HCT116 (cell line): ENCODE measurements around the gene FMO4. TPM values are rescaled to one million over a fixed set of nuclear protein-coding genes. Genes with fewer than 3 reads are reported as not detected.

Source experiments
- ATAC-seq: fragments of 200-7000 bp; cut with Tn5 transposase; 2 replicates; pipeline ENCODE4 v1.9.1; 2020; ENCODE audit warnings: mild to moderate bottlenecking, moderate library complexity
- BruUV-seq: library from RNA; stranded (reverse); fragments of 400-500 nt; replicated peaks from 2 replicates; lab custom pipeline; 2021; lab: Mats Ljungman, UMichigan
- CTCF ChIA-PET: fragments of 300-600 bp; sonication (Branson Sonifier 250); formaldehyde crosslinking; loops from one replicate; lab custom pipeline; 2021; ENCODE audit warnings: antibody characterized with exemption; lab: Charles Lee
- POLR2A ChIA-PET: fragments of 300-600, 350-600 bp; sonication (Branson Sonifier 250); formaldehyde crosslinking; loops from one replicate; lab custom pipeline; 2021; ENCODE audit warnings: antibody characterized with exemption; lab: Charles Lee
- RAD21 ChIA-PET, 2 experiments: fragments of 300-600 bp; sonication (Branson Sonifier 250); formaldehyde crosslinking; loops; one replicate each; lab custom pipeline; 2023; ENCODE audit warnings: low total read pairs in 2 of 2; ENCODE audit not compliant: uncharacterized antibody in 2 of 2, unreplicated experiment in 2 of 2, low non-redundant PET in 1 of 2; lab: Charles Lee
- DNase-seq: peaks from one replicate; pipeline ENCODE4 v3.0.0-alpha.2; 2010; ENCODE audit warnings: low read depth, low spot score
- H2AFZ ChIP-seq: fragments of 200-600 bp; shearing (Covaris generic), sonication (generic); 2 replicates; pipeline ENCODE4 v1.6.1; 2017; ENCODE audit warnings: low read depth, mixed run types, mixed read lengths, antibody characterized with exemption, low read length; ENCODE audit not compliant: poor library complexity, severe bottlenecking
- H3K27ac ChIP-seq: 2 replicates; pipeline ENCODE4 v1.5.1; 2012; ENCODE audit warnings: low read depth, low read length
- H3K27me3 ChIP-seq: fragments of 200-600 bp; sonication (generic); 2 replicates; pipeline ENCODE4 v1.6.1; 2016; ENCODE audit warnings: mixed run types, low read length, mixed read lengths; ENCODE audit not compliant: insufficient read depth
- H3K36me3 ChIP-seq, 2 experiments: fragments of 200-500 bp in 1 of 2; fragments of 200-600 bp in 1 of 2; sonication (Bioruptor generic) in 1 of 2; sonication (generic) in 1 of 2; 2 replicates each; pipeline versions ENCODE4 v1.5.1 to v1.6.1; 2014 to 2016; ENCODE audit warnings: low read length in 2 of 2, inconsistent platforms in 1 of 2, mixed read lengths in 1 of 2, mixed run types in 1 of 2; ENCODE audit not compliant: insufficient read depth in 2 of 2, control insufficient read depth in 1 of 2
- H3K4me1 ChIP-seq, 2 experiments: fragments of 200-600 bp in 1 of 2; sonication (generic) in 1 of 2; 2 replicates each; pipeline versions ENCODE4 v1.5.1 to v1.6.1; 2012 to 2017; ENCODE audit warnings: low read length in 2 of 2, inconsistent platforms in 1 of 2, mild to moderate bottlenecking in 1 of 2, mixed read lengths in 1 of 2, mixed run types in 1 of 2, moderate library complexity in 1 of 2; ENCODE audit not compliant: insufficient read depth in 2 of 2, control insufficient read depth in 1 of 2
- H3K4me2 ChIP-seq: fragments of 200-600 bp; sonication (generic); 2 replicates; pipeline ENCODE4 v1.6.1; 2017; ENCODE audit warnings: mixed run types, low read length, mixed read lengths
- H3K4me3 ChIP-seq, 2 experiments: fragments of 200-600 bp in 1 of 2; sonication (generic) in 1 of 2; replicated peaks in 1 of 2; 2 replicates each; pipeline ENCODE4 v1.5.1; 2011 to 2016; ENCODE audit warnings: low read length in 2 of 2, control low read depth in 1 of 2, low read depth in 1 of 2, mild to moderate bottlenecking in 1 of 2, mixed read lengths in 1 of 2, mixed run types in 1 of 2
- H3K79me2 ChIP-seq: fragments of 200-600 bp; sonication (generic); 2 replicates; pipeline ENCODE4 v1.6.1; 2017; ENCODE audit warnings: mild to moderate bottlenecking, mixed run types, low read length, moderate library complexity, mixed read lengths; ENCODE audit not compliant: insufficient read depth
- H3K9ac ChIP-seq: fragments of 200-600 bp; sonication (generic); 2 replicates; pipeline ENCODE4 v1.6.1; 2016; ENCODE audit warnings: low read length, mixed read lengths
- H3K9me2 ChIP-seq: fragments of 200-600 bp; sonication (generic), shearing (Covaris generic); 2 replicates; pipeline ENCODE4 v1.6.1; 2017; ENCODE audit warnings: mixed run types, mild to moderate bottlenecking, moderate library complexity; ENCODE audit not compliant: insufficient read depth
- H3K9me3 ChIP-seq, 2 experiments: fragments of 200-500 bp in 1 of 2; fragments of 200-600 bp in 1 of 2; sonication (Bioruptor generic) in 1 of 2; sonication (generic) in 1 of 2; 2 replicates each; pipeline ENCODE4 v1.6.1; 2014 to 2017; ENCODE audit warnings: low read length in 2 of 2, mixed read lengths in 2 of 2, inconsistent platforms in 1 of 2, low read depth in 1 of 2, mild to moderate bottlenecking in 1 of 2, mixed run types in 1 of 2, moderate library complexity in 1 of 2; ENCODE audit not compliant: control insufficient read depth in 1 of 2, insufficient read depth in 1 of 2
- H4K20me1 ChIP-seq: fragments of 200-600 bp; sonication (generic), shearing (Covaris generic); 2 replicates; pipeline ENCODE4 v1.6.1; 2017; ENCODE audit warnings: mixed run types, mild to moderate bottlenecking, moderate library complexity; ENCODE audit not compliant: insufficient read depth
- ATF3 ChIP-seq: IDR thresholded peaks from 2 replicates; pipeline ENCODE4 v1.6.1; 2012
- CTCF ChIP-seq, 3 experiments: fragments of 200-600 bp in 1 of 3; sonication (generic) in 1 of 3; IDR thresholded peaks in 2 of 3; conservative IDR thresholded peaks in 1 of 3; 2 replicates each; pipeline ENCODE4 v1.5.1; 2012 to 2017; ENCODE audit warnings: low read depth in 2 of 3, low read length in 2 of 3, antibody characterized with exemption in 1 of 3, borderline replicate concordance in 1 of 3, control low read depth in 1 of 3, mild to moderate bottlenecking in 1 of 3, mixed read lengths in 1 of 3, mixed run types in 1 of 3, moderate library complexity in 1 of 3; ENCODE audit not compliant: insufficient read depth in 1 of 3
- ELF1 ChIP-seq: IDR thresholded peaks from 2 replicates; pipeline ENCODE4 v1.6.1; 2012; ENCODE audit warnings: low read depth, borderline replicate concordance
- EZH2 ChIP-seq: fragments of 200-600 bp; sonication (generic); IDR thresholded peaks from 2 replicates; pipeline ENCODE4 v1.6.1; 2017; ENCODE audit warnings: antibody characterized with exemption, mixed run types
- EZH2phosphoT487 ChIP-seq: fragments of 200-600 bp; IDR thresholded peaks from 2 replicates; pipeline ENCODE4 v1.6.1; 2018; ENCODE audit warnings: antibody characterized with exemption, borderline replicate concordance
- FOSL1 ChIP-seq: IDR thresholded peaks from 2 replicates; pipeline ENCODE4 v1.6.1; 2012; ENCODE audit warnings: low read depth
- SP1 ChIP-seq: IDR thresholded peaks from 2 replicates; pipeline ENCODE4 v1.6.1; 2012; ENCODE audit warnings: low read depth
- TCF7L2 ChIP-seq: IDR thresholded peaks from 2 replicates; pipeline ENCODE4 v1.7.0; 2011; ENCODE audit warnings: borderline replicate concordance, inconsistent platforms; ENCODE audit not compliant: insufficient read depth, insufficient read length; ENCODE audit errors: extremely low read depth
- intact Hi-C: fragments of 100-400 bp; cut with micrococcal nuclease; formaldehyde crosslinking; loops from 2 replicates; pipeline ENCODE4 v1.10.0; 2022
- total RNA-seq: library from RNA; stranded (reverse); gene quantifications from one replicate; pipeline ENCODE4 v1.2.1, GENCODE V29; 2021; ENCODE audit not compliant: unreplicated experiment

Gene FMO4
- total RNA-seq, 1 experiment from 2014 or later, result 1.4 TPM

- H2AFZ ChIP-seq, result no peak overlapping the region
- H3K27ac ChIP-seq, result no peak overlapping the region
- TF ChIP-seq SP1 (no peak), FOSL1 (no peak), CTCF (IDR thresholded peaks at IDR 0.05 in 2 of 3, conservative IDR thresholded peaks at IDR 0.05 in 1 of 3; ENCODE audit: borderline replicate concordance in 1 of 3, insufficient read depth in 1 of 3, low read depth in 2 of 3, low read length in 2 of 3) (no peak), EZH2phosphoT487 (no peak), ELF1 (no peak), ATF3 (no peak)
- H3K79me2 ChIP-seq, result no peaks in the 10 kb centered on the region
- CTCF ChIA-PET, result no interaction called here
- no peaks in the 10 kb centered on the region for H3K4me1 ChIP-seq
- no peak overlapping the region for H3K4me2 ChIP-seq
- H3K4me3 ChIP-seq, result no peak overlapping the region
- no peaks in the 10 kb centered on the region for H3K9me2 ChIP-seq
- POLR2A ChIA-PET, result no interaction called here
- ATAC-seq (no peak), DNase-seq (no peak)
- RAD21 ChIA-PET, result no interaction called here
- intact Hi-C loops, result no loop called here
- no peaks in the 10 kb centered on the region for H4K20me1 ChIP-seq
- H3K36me3 ChIP-seq, result no peaks in the 10 kb centered on the region
- no TSS peak for BruUV-seq
- no peak overlapping the region for H3K9ac ChIP-seq
- no peaks in the 10 kb centered on the region for H3K9me3 ChIP-seq
- no peaks in the 10 kb centered on the region for H3K27me3 ChIP-seq
These were observed 65.9 kb downstream of the FMO4 start for GRCh38 chr1:171379846-171380245.

- Histone ChIP-seq H3K36me3 (no peaks in the 10 kb centered on the region), H4K20me1 (no peaks in the 10 kb centered on the region), H3K27ac (no peak overlapping the region), H3K79me2 (no peaks in the 10 kb centered on the region), H3K9me3 (no peaks in the 10 kb centered on the region), H2AFZ (no peak overlapping the region), H3K9me2 (no peaks in the 10 kb centered on the region), H3K4me2 (no peak overlapping the region), H3K27me3 (no peaks in the 10 kb centered on the region), H3K4me3 (no peak overlapping the region), H3K4me1 (no peaks in the 10 kb centered on the region), H3K9ac (no peak overlapping the region)
- TF ChIP-seq TCF7L2 (no peak), EZH2 (no peak), ELF1 (no peak)
- BruUV-seq, result no TSS peak
- ChIA-PET RAD21 (no interaction called here), POLR2A (no interaction called here), CTCF (no interaction called here)
- no peak for ATAC-seq
- intact Hi-C loops, result no loop called here
- no peak for DNase-seq
These were observed 67.9 kb downstream of the FMO4 start for GRCh38 chr1:171381866-171382210.
